Fibroblast of skin of abdomen (primary cell): ENCODE data around the gene FOXN1.
"Not testable (repeated sequence)": the region's sequence is repeated elsewhere in the genome, so short reads cannot be mapped to it uniquely, and the experiment has no call there.

ENCODE experiments used
- DNase-seq: peaks from one replicate; pipeline ENCODE4 v3.0.0-alpha.2; 2013

The FOXN1 gene

GRCh38 chr17:28500712-28501379 lies 5.3 kb upstream of the FOXN1 start:
- no peak for DNase-seq

- no peak for DNase-seq
Observed at GRCh38 chr17:28501421-28502284, 4.5 kb upstream of the FOXN1 start.

DNA sequence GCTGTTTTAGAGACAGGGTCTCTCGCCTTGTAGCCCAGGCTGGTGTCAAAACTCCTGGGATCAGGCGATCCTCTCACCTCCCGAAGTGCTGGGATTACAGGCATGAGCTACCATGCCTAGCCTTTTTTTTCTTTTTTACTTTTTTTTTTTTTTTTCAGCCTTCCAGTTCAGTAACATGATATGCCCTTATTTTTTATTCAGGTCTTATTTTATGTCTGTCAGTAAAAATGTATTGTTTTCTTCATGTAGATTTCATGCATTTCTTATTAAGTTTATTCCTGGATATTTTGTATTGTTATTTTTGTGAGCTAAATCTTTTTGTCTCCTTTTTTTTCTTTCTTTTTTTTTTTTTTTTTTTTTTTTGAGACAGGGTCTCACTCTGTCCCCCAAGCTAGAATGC lies 2.7 kb upstream of the FOXN1 start:
- DNase-seq: no peak

- DNase-seq: no peak
Observed at GRCh38 chr17:28506763-28507487, 777 bp downstream of the FOXN1 start.

GRCh38 chr17:28507567-28508203 lies 1.5 kb downstream of the FOXN1 start:
- DNase-seq: no peak

- no peak for DNase-seq
Observed at GRCh38 chr17:28508211-28508724, 2.1 kb downstream of the FOXN1 start.

DNA sequence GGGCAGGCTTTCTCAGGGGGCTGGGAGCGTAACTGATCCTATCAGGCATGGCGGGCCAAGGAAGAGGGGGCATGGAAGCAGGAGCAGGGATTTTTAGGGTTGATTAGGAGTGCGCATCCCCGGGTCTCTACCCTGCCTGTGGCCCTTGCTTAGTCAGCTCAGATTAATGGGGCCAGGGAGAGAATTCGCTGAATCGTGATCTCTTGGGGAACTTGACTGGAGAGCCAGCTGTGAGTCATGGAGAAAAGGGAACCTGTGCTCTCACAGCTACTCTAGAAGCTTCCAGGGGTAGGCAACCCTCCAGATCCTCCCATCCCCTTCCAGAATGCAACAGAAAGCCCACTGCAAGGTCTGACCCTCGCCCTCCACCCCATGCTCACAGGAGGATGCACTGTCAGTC lies 3.6 kb downstream of the FOXN1 start:
- no peak for DNase-seq

DNA sequence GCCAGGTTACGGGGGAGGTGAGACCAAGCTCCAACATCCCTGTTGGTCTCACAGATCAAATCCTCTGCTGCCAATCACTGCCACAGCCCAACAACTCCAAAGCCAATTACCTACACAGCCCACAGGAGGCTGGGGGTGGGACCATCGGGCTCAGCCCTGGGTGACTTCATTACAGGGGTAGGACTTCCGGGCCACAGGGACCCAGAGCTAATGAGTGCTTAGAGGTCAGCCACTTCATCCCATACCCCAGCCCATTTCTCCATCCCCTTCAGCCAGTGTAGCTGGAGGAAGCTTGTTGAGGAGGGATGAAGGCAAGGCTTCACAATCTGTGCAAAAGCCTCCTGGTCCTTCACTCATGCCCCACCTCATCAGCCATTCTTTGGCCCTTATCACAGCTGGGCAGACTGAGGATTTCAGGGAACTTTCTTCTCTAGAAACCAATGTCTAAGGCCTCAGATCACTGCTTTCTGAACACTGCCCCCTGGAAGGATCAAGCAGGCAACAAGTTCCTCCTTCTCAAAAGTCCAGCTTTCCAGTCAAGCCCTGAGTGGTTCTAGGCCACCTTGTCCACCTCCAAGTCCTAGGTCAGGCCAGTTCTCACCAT lies 5.8 kb downstream of the FOXN1 start:
- DNase-seq: no peak

- DNase-seq: no peak
Observed at GRCh38 chr17:28513476-28513875, 7.3 kb downstream of the FOXN1 start.

DNA sequence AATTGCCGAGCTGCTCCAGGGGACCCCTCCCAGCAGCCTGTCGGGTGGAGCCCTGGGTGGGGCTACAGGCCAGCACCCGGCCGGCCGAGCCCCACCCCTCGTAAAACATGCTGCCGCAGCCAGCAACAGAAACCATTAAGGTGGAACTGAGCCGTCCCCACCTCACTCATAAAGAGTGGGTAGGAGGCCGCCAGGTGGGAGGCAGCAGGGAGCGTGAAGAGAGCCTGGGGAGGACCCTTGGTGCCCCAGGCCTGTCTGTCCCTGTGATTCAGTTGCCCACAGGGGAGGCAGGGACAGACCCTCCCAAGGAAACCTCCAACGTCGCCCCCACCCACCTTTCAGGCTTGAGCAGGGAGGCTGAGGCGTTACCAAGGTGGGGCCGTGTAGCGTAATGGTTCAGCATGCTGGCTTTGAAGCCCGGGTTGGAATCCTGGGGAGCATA lies 8.4 kb downstream of the FOXN1 start:
- DNase-seq: no peak

DNA sequence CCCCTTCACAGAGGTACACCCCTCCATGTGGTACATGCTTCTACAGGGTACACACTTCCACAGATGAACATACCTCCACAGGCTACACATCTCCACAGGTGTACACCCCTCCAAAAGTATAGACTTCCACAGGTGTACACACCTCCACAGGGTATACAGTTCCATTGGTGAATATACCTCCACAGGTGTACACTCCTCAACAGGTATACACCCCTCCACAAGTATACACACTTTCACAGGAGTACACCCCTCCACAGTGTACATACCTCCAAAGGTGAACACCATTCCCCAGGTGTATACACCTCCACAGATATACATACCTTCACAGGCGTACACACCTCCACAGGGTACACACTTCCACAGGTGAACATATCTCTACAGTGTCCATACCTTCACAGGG lies 9.4 kb downstream of the FOXN1 start:
- DNase-seq: no peak

GRCh38 chr17:28518132-28518531 lies 12.0 kb downstream of the FOXN1 start:
- DNase-seq: no peak

GRCh38 chr17:28518578-28518977 lies 12.4 kb downstream of the FOXN1 start:
- DNase-seq: no peak

GRCh38 chr17:28519236-28519635 lies 13.1 kb downstream of the FOXN1 start:
- no peak for DNase-seq

DNA sequence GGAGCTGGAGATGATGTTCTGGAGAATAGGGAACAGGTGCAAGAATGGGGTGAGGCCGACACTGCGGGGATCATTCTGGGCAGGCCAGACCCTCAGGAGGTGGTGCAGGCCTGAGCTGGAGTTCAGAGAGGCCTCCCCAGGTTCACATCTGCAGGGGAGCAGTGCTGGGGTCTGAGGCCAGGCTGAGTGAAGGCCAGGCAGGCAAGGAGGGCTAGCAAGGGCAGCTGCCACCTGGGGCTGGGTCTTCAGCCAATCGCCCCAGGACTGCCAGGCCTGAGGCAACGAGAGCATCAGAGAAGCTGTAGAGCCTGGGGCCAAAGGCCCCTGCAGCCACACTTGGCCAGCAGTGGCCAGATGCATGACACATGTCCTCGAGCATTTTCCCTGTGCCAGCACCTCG lies 14.5 kb downstream of the FOXN1 start:
- no peak for DNase-seq

DNA sequence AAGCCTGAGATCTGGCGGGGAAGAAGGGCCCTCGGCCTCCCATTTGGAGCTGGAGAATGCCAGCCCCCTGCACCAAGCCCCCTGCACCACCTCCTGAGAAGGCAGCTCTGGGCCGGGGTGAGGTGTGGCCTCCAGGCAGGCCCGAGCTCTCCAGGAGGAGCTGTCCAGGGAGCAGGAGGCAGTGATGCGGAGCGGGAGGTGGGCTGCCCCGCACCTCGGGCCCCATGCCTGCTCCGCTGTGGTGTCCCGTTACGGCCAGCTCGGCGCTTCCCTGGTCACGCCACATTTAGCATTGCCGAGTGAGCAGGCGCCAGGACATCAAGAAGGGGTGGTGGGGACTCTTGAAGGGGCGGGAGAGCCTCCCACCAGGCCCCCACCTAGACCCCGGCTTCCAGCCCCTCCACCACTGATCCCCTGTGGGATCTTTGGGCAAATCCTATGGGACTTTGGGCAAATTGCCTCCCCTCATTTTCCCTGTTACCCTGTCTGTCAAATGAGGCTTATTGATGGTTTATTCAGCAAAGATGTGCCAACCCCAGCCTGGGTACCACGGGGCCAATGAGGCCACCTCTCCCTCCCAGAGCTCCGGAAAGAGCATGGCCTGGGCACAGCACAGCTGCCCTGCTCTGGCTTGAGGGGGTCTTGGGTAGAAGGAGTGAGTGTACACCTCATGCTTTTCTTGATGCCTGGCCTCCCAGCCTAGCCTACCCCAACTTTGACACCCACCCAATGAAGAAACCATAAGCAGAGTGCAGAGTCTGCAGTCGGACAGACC lies 15.3 kb downstream of the FOXN1 start:
- no peak for DNase-seq

GRCh38 chr17:28522281-28522680 lies 16.1 kb downstream of the FOXN1 start:
- not testable (repeated sequence) for DNase-seq

DNA sequence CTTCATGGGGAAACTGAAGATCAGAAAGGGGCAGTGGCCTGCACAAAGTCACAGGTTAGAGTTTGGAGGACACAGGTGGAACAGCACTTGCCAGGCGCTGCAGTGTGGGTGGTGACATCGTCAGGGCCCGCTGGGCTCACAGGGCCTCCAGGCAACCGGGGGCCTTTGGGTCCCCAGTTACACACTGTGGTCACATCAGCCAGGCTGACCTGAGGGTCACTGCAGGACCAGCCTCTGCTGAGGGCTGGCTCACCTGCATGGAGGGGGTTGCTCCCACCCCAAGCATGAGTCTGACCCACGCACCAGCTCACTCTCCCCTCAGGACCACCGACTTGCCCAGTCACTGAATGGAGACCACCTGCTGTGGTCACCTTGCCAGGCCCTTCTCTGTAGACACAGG lies 17.0 kb downstream of the FOXN1 start:
- DNase-seq: no peak

DNA sequence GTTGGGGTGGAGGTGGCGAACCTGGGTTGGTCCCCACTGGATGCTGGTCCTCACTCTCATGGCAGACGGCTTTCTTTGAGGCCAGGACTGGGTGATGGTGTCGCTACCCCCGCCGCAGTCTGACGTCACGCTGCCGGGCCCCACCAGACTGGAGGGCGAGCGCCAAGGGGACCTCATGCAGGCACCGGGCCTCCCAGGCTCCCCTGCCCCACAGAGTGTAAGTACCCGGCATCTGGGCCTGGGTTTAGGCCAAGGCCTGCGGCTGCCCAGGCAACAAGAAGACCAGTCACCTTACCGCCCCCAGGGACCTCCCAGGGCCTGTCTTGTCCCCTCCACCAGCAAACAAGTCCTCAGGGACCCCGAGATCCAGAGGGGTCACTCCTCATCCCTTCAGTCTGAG lies 17.7 kb downstream of the FOXN1 start:
- DNase-seq: no peak

DNA sequence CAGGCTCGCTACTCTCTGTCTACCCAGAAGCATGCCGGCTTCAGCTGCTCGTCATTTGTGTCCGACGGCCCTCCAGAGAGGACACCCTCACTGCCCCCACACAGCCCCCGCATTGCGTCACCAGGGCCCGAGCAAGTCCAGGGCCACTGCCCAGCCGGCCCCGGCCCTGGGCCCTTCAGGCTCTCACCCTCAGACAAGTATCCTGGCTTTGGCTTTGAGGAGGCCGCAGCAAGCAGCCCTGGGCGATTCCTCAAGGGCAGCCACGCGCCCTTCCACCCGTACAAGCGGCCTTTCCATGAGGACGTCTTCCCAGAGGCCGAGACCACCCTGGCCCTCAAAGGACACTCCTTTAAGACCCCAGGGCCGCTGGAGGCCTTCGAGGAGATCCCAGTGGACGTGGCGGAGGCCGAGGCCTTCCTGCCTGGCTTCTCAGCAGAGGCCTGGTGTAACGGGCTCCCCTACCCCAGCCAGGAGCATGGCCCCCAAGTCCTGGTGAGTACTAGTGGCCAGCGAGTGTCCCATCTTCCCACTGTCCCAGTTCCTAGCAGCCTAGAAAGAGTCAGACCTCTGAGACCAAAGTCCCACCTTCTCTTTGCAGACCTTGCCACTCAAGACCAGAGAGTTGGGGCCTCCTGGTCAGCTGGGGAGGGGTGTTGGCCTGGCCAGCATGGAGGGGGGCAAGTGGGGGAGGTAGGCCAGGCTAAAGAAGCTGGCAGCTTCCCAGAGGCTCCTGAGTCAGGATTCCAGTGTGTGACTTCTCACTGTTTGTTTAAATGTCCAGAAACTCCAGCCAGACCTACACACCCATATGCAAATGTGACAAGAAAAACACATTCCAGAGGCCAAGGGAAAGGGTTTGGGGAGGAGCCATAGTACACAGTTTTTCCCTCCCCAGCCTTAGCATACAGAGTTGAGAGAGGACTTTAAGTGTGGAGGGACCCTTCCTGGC lies 18.6 kb downstream of the FOXN1 start:
- peak; percentile 32 for DNase-seq
